HepG2 (cell line): Measurements from ENCODE around the gene ZFP28. TPM values are rescaled to one million over a fixed set of nuclear protein-coding genes. Genes with fewer than 3 reads are reported as not detected.

Source experiments
- ATAC-seq: fragments of 200-7000 bp; cut with Tn5 transposase; 3 replicates; pipeline ENCODE4 v1.9.1; 2020; ENCODE audit warnings: mild to moderate bottlenecking, moderate library complexity
- BruUV-seq: library from RNA; stranded (reverse); fragments of 400-500 nt; replicated peaks from 2 replicates; lab custom pipeline; 2021; lab: Mats Ljungman, UMichigan
- CTCF ChIA-PET: fragments of 300-600 bp; formaldehyde crosslinking; extraction: SDS; loops from one replicate; lab custom pipeline; 2021; ENCODE audit warnings: low total read pairs, inconsistent platforms, low intra/inter-chr PET ratio; lab: Yijun Ruan, JAX
- POLR2A ChIA-PET: fragments of 350-600 bp; sonication (Branson Sonifier 250); formaldehyde crosslinking; loops from one replicate; lab custom pipeline; 2020; ENCODE audit warnings: antibody characterized with exemption, inconsistent platforms; lab: Yijun Ruan, JAX
- DNase-seq: peaks from one replicate; pipeline ENCODE4 v3.0.0-alpha.2; 2015; ENCODE audit warnings: low spot score
- FAIRE-seq: peaks from 3 replicates; lab custom pipeline; 2011; peaks lifted over from hg19 to GRCh38; lab: Jason Lieb, UNC
- H2AFZ ChIP-seq: one replicate; pipeline ENCODE4 v1.6.1; 2011; ENCODE audit warnings: low read length, inconsistent platforms
- H3K27ac ChIP-seq: fragments of 300-600 bp; 3 replicates; pipeline ENCODE4 v1.8.0; 2011; ENCODE audit warnings: mixed run types, mild to moderate bottlenecking, mixed read lengths, low read length, inconsistent platforms; ENCODE audit not compliant: insufficient read depth; ENCODE audit errors: extremely low read length
- H3K27me3 ChIP-seq, 2 experiments: fragments of 200-600 bp in 1 of 2; 2 replicates in 1 of 2; 3 replicates in 1 of 2; pipeline versions ENCODE4 v1.6.0 to v1.8.0; 2011; ENCODE audit warnings: low read length in 2 of 2, mild to moderate bottlenecking in 2 of 2, moderate library complexity in 2 of 2, inconsistent platforms in 1 of 2; ENCODE audit not compliant: insufficient read depth in 2 of 2, control insufficient read depth in 1 of 2
- H3K36me3 ChIP-seq, 2 experiments: fragments of 200-600 bp in 1 of 2; replicated peaks in 1 of 2; 2 replicates in 1 of 2; 3 replicates in 1 of 2; pipeline versions ENCODE4 v1.5.1 to v1.8.0; 2011; ENCODE audit warnings: low read length in 2 of 2, inconsistent platforms in 1 of 2; ENCODE audit not compliant: insufficient read depth in 2 of 2, control insufficient read depth in 1 of 2
- H3K4me1 ChIP-seq: 2 replicates; pipeline ENCODE4 v1.5.1; 2012; ENCODE audit warnings: low read length, inconsistent platforms; ENCODE audit not compliant: insufficient read depth
- H3K4me2 ChIP-seq: 2 replicates; pipeline ENCODE4 v1.6.0; 2011; ENCODE audit warnings: low read depth, low read length, inconsistent platforms
- H3K4me3 ChIP-seq, 3 experiments: fragments of 200-600 bp in 1 of 3; sonication (generic), shearing (Covaris generic) in 1 of 3; replicated peaks in 1 of 3; 2 replicates each; pipeline ENCODE4 v1.5.1; 2011 to 2016; ENCODE audit warnings: low read length in 3 of 3, inconsistent platforms in 2 of 3, low read depth in 2 of 3, mild to moderate bottlenecking in 2 of 3, control low read depth in 1 of 3, mixed read lengths in 1 of 3; ENCODE audit not compliant: insufficient read depth in 1 of 3
- H3K79me2 ChIP-seq: one replicate; pipeline ENCODE4 v1.6.1; 2011; ENCODE audit warnings: low read length, inconsistent platforms; ENCODE audit not compliant: insufficient read depth
- H3K9ac ChIP-seq: 2 replicates; pipeline ENCODE4 v1.6.0; 2011; ENCODE audit warnings: mild to moderate bottlenecking, low read depth, low read length, inconsistent platforms; ENCODE audit not compliant: insufficient read depth
- H3K9me3 ChIP-seq: 2 replicates; pipeline ENCODE4 v1.5.1; 2012; ENCODE audit warnings: mild to moderate bottlenecking, low read length
- H4K20me1 ChIP-seq: 2 replicates; pipeline ENCODE4 v1.6.0; 2011; ENCODE audit warnings: inconsistent platforms, mild to moderate bottlenecking, low read length, moderate library complexity; ENCODE audit not compliant: insufficient read depth
- CHCHD3 ChIP-seq: sonication (generic); formaldehyde crosslinking; IDR thresholded peaks from 2 replicates; pipeline ENCODE4 v1.8.0; 2022; ENCODE audit warnings: mild to moderate bottlenecking, missing genetic modification reagents, moderate library complexity
- MAFF ChIP-seq: IDR thresholded peaks from 2 replicates; pipeline ENCODE4 v1.6.1; 2011; ENCODE audit warnings: low read depth, low read length, improper control_type of control experiment
- MAFK ChIP-seq, 2 experiments: IDR thresholded peaks in 1 of 2; conservative IDR thresholded peaks in 1 of 2; 2 replicates each; pipeline ENCODE4 v1.6.1; 2011; ENCODE audit warnings: improper control_type of control experiment in 2 of 2, low read length in 2 of 2
- TOPORS ChIP-seq: sonication (generic); formaldehyde crosslinking; IDR thresholded peaks from 2 replicates; pipeline ENCODE4 v1.8.0; 2023; ENCODE audit warnings: mild to moderate bottlenecking, missing genetic modification reagents
- ZC3H4 ChIP-seq: sonication (generic); formaldehyde crosslinking; IDR thresholded peaks from 2 replicates; pipeline ENCODE4 v1.4.0; 2020; ENCODE audit warnings: missing genetic modification reagents, borderline replicate concordance
- WGBS: methylation state at CpG from one replicate; pipeline ENCODE4 v1.1.6; 2017; ENCODE audit warnings: low lambda C conversion rate; 5-methylcytosine and 5-hydroxymethylcytosine counted together
- in situ Hi-C: cut with HindIII; loops from 2 replicates; pipeline ENCODE4 v1.10.0; 2017; ENCODE audit warnings: low pct_unique_long_range_greater_than_20kb; ENCODE audit not compliant: extremely low pct_ligation_motif_present
- intact Hi-C: fragments of 100-400 bp; cut with micrococcal nuclease; formaldehyde crosslinking; loops from one replicate; pipeline ENCODE4 v1.10.0; 2022; ENCODE audit not compliant: unreplicated experiment
- polyA plus RNA-seq, 8 experiments: library from polyadenylated mRNA; depleted of rRNA in 3 of 8; stranded (reverse) in 7 of 8; unstranded in 1 of 8; fragments of >200 nt; fragmentation: Illumina TruSeq in 4 of 8; extraction: Trizol in 4 of 8; gene quantifications; 2 replicates each; pipeline versions ENCODE4 v1.2.1 to v1.2.3, GENCODE V29; 2011 to 2016; ENCODE audit warnings: low read depth in 4 of 8, missing spikeins in 1 of 8, mixed read lengths in 1 of 8; ENCODE audit not compliant: insufficient read depth in 1 of 8
- total RNA-seq, 5 experiments: library from RNA; depleted of rRNA; stranded (reverse); fragments of >200 nt; fragmentation: Illumina TruSeq; extraction: Trizol; gene quantifications; 2 replicates each; pipeline ENCODE4 v1.2.3, GENCODE V29; 2016; ENCODE audit warnings: low read depth in 1 of 5
- TF ChIP-seq, protein P1 (sequence below): sonication (generic); formaldehyde crosslinking; IDR thresholded peaks from 2 replicates; pipeline ENCODE4 v1.4.0; 2020; ENCODE audit warnings: missing genetic modification reagents, borderline replicate concordance
- TF ChIP-seq, protein P2 (sequence below): sonication (generic); formaldehyde crosslinking; IDR thresholded peaks from 2 replicates; pipeline ENCODE4 v1.8.0; 2022; ENCODE audit warnings: mild to moderate bottlenecking, missing genetic modification reagents, borderline replicate concordance
- TF ChIP-seq, protein P3 (sequence below): sonication (generic); formaldehyde crosslinking; IDR thresholded peaks from 2 replicates; pipeline ENCODE4 v1.4.0; 2020; ENCODE audit warnings: missing genetic modification reagents

ZFP28 gene
- total and polyA plus RNA-seq, 2 of the 13 experiments (the other 11 are each of a cell fraction or from before 2014, with no cell fraction given), result not detected

DNA sequence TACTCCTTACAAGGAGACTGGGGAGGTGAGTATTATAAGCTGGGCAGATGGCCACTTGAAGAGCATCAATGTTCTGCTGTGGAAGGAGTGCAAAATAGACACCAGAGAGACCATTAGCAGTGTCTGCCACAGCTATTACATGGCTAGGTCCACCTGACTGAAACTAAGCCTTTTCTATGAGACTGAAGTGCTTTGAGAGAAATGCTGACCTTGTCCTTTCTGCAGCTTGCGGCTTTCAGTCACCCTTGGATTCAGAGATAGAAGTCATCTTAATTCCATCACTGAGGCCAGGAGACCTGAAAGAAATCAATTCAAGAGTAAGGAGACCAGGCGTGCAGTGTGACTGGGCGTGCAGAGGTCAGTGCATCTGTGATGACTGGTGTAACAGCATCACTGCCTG lies 1.3 kb upstream of the ZFP28 start:
- H3K9ac ChIP-seq, result no peak overlapping the region
- no peak overlapping the region for H3K4me2 ChIP-seq
- no peaks in the 10 kb centered on the region for H3K79me2 ChIP-seq
- TF ChIP-seq MAFF, result peak; percentile 50; the same call in 1 of the 2 replicates
- peak; percentile 64 to 74 for TF ChIP-seq MAFK (conservative IDR thresholded peaks at IDR 0.05 in 1 of 2, IDR thresholded peaks at IDR 0.05 in 1 of 2; ENCODE audit: low read length in 2 of 2)
- TF ChIP-seq ZC3H4 (CRISPR knock-in tag), result no peak
- no peaks in the 10 kb centered on the region for H3K36me3 ChIP-seq
- in situ Hi-C loops, result no loop called here
- no peak overlapping the region for H2AFZ ChIP-seq
- peaks cover 89% of the 10 kb centered on the region for H3K9me3 ChIP-seq
- DNase-seq (no peak), FAIRE-seq (no peak), ATAC-seq (no peak)
- CTCF ChIA-PET, result no interaction called here
- no peak overlapping the region for H3K4me3 ChIP-seq
- WGBS, result 28% methylated on average over 3 of the region's 3 CpGs
- no peaks in the 10 kb centered on the region for H3K4me1 ChIP-seq
- H3K27ac ChIP-seq, result no peak overlapping the region
- no peaks in the 10 kb centered on the region for H3K27me3 ChIP-seq
- no peaks in the 10 kb centered on the region for H4K20me1 ChIP-seq
- no TSS peak for BruUV-seq
- POLR2A ChIA-PET, result no interaction called here
- intact Hi-C loops, result no loop called here

DNA sequence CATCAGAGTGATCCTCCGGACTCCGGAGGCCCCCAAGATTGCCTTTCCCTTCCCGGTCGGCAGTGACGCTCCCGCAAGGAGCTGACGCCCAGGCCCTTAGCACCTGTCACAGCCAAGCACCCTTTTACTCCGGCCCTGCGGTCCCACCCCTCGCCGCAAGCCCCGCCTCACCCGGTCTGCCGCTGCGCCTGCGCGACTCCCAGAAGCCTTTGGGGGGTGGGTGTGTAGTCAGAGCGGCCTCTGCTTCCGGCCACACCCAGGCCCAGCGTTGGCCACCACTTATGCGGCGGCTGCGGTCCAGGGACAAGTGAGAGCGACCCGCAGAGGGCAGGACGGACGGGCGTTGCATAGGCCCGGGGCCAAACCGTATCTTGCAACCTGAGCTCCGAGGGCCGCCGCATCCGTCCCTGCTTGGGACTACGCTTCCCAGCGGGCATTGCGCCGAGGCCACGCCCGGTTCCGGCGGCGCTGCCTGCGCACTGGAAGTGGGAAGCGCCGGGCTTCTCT lies 441 bp upstream of the ZFP28 start:
- no peak overlapping the region for H2AFZ ChIP-seq
- POLR2A ChIA-PET, result no interaction called here
- peaks cover 86% of the 10 kb centered on the region for H3K9me3 ChIP-seq
- ATAC-seq (no peak), FAIRE-seq (no peak), DNase-seq (no peak)
- no peaks in the 10 kb centered on the region for H3K4me1 ChIP-seq
- WGBS, result 80% methylated on average over 29 of the region's 46 CpGs
- H4K20me1 ChIP-seq, result no peaks in the 10 kb centered on the region
- no peaks in the 10 kb centered on the region for H3K79me2 ChIP-seq
- H3K4me3 ChIP-seq, result no peak overlapping the region
- H3K9ac ChIP-seq, result no peak overlapping the region
- no TSS peak for BruUV-seq
- H3K4me2 ChIP-seq, result no peak overlapping the region
- no peak overlapping the region for H3K27ac ChIP-seq
- H3K36me3 ChIP-seq, result no peaks in the 10 kb centered on the region
- intact Hi-C loops, result no loop called here
- in situ Hi-C loops, result no loop called here
- CTCF ChIA-PET, result no interaction called here
- no peaks in the 10 kb centered on the region for H3K27me3 ChIP-seq
- TF ChIP-seq, protein P1, sequence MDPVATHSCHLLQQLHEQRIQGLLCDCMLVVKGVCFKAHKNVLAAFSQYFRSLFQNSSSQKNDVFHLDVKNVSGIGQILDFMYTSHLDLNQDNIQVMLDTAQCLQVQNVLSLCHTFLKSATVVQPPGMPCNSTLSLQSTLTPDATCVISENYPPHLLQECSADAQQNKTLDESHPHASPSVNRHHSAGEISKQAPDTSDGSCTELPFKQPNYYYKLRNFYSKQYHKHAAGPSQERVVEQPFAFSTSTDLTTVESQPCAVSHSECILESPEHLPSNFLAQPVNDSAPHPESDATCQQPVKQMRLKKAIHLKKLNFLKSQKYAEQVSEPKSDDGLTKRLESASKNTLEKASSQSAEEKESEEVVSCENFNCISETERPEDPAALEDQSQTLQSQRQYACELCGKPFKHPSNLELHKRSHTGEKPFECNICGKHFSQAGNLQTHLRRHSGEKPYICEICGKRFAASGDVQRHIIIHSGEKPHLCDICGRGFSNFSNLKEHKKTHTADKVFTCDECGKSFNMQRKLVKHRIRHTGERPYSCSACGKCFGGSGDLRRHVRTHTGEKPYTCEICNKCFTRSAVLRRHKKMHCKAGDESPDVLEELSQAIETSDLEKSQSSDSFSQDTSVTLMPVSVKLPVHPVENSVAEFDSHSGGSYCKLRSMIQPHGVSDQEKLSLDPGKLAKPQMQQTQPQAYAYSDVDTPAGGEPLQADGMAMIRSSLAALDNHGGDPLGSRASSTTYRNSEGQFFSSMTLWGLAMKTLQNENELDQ (CRISPR knock-in tag), result no peak
- TF ChIP-seq, protein P2, sequence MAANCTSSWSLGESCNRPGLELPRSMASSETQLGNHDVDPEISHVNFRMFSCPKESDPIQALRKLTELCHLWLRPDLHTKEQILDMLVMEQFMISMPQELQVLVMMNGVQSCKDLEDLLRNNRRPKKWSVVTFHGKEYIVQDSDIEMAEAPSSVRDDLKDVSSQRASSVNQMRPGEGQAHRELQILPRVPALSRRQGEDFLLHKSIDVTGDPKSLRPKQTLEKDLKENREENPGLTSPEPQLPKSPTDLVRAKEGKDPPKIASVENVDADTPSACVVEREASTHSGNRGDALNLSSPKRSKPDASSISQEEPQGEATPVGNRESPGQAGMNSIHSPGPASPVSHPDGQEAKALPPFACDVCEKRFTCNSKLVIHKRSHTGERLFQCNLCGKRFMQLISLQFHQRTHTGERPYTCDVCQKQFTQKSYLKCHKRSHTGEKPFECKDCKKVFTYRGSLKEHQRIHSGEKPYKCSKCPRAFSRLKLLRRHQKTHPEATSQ (CRISPR knock-in tag), result no peak
- TF ChIP-seq, protein P3, sequence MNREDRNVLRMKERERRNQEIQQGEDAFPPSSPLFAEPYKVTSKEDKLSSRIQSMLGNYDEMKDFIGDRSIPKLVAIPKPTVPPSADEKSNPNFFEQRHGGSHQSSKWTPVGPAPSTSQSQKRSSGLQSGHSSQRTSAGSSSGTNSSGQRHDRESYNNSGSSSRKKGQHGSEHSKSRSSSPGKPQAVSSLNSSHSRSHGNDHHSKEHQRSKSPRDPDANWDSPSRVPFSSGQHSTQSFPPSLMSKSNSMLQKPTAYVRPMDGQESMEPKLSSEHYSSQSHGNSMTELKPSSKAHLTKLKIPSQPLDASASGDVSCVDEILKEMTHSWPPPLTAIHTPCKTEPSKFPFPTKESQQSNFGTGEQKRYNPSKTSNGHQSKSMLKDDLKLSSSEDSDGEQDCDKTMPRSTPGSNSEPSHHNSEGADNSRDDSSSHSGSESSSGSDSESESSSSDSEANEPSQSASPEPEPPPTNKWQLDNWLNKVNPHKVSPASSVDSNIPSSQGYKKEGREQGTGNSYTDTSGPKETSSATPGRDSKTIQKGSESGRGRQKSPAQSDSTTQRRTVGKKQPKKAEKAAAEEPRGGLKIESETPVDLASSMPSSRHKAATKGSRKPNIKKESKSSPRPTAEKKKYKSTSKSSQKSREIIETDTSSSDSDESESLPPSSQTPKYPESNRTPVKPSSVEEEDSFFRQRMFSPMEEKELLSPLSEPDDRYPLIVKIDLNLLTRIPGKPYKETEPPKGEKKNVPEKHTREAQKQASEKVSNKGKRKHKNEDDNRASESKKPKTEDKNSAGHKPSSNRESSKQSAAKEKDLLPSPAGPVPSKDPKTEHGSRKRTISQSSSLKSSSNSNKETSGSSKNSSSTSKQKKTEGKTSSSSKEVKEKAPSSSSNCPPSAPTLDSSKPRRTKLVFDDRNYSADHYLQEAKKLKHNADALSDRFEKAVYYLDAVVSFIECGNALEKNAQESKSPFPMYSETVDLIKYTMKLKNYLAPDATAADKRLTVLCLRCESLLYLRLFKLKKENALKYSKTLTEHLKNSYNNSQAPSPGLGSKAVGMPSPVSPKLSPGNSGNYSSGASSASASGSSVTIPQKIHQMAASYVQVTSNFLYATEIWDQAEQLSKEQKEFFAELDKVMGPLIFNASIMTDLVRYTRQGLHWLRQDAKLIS (CRISPR knock-in tag), result no peak
- TF ChIP-seq TOPORS (no peak), CHCHD3 (no peak)
